MM.1S (cell line): ENCODE data around the gene RETSAT.

Experiments used
- DNase-seq: peaks from one replicate; pipeline ENCODE4 v3.0.0-alpha.2; 2015
- H2AFZ ChIP-seq: fragments of 300-600 bp; sonication (generic); 2 replicates; pipeline ENCODE4 v1.6.0; 2016; ENCODE audit warnings: antibody characterized with exemption, low read length
- H3F3A ChIP-seq: fragments of 300-600 bp; sonication (generic); 2 replicates; pipeline ENCODE4 v1.6.1; 2016; ENCODE audit warnings: mild to moderate bottlenecking, antibody characterized with exemption, low read length, moderate library complexity, mixed read lengths; ENCODE audit not compliant: insufficient read depth
- H3K27ac ChIP-seq: fragments of 300-600 bp; sonication (generic); 2 replicates; pipeline ENCODE4 v1.5.1; 2016; ENCODE audit warnings: mild to moderate bottlenecking, low read length
- H3K27me3 ChIP-seq: fragments of 300-600 bp; sonication (generic); replicated peaks from 2 replicates; pipeline ENCODE4 v1.6.0; 2016; ENCODE audit warnings: low read length; ENCODE audit not compliant: insufficient read depth
- H3K36me3 ChIP-seq: fragments of 300-600 bp; sonication (generic); replicated peaks from 2 replicates; pipeline ENCODE4 v1.6.1; 2016; ENCODE audit warnings: mild to moderate bottlenecking, low read length, mixed read lengths; ENCODE audit not compliant: insufficient read depth
- H3K4me1 ChIP-seq: fragments of 300-600 bp; sonication (generic); 2 replicates; pipeline ENCODE4 v1.6.1; 2016; ENCODE audit warnings: low read length, mixed read lengths
- H3K4me2 ChIP-seq: fragments of 300-600 bp; sonication (generic); 2 replicates; pipeline ENCODE4 v1.6.0; 2016; ENCODE audit warnings: low read depth, low read length
- H3K4me3 ChIP-seq: fragments of 300-600 bp; sonication (generic); 2 replicates; pipeline ENCODE4 v1.5.1; 2016; ENCODE audit warnings: low read length, mixed read lengths
- H3K79me2 ChIP-seq: fragments of 300-600 bp; sonication (generic); 2 replicates; pipeline ENCODE4 v1.6.1; 2016; ENCODE audit warnings: mixed run types, low read length, mixed read lengths
- H3K9ac ChIP-seq: fragments of 300-600 bp; sonication (generic); 2 replicates; pipeline ENCODE4 v1.6.1; 2016; ENCODE audit warnings: low read length, mixed read lengths
- H3K9me2 ChIP-seq: fragments of 300-600 bp; sonication (generic); replicated peaks from 2 replicates; pipeline ENCODE4 v1.6.1; 2016; ENCODE audit warnings: mild to moderate bottlenecking, low read length, mixed read lengths; ENCODE audit not compliant: insufficient read depth
- H3K9me3 ChIP-seq: fragments of 300-600 bp; sonication (generic); replicated peaks from 2 replicates; pipeline ENCODE4 v1.6.1; 2016; ENCODE audit warnings: mild to moderate bottlenecking, low read length, mixed read lengths; ENCODE audit not compliant: insufficient read depth
- H4K20me1 ChIP-seq: fragments of 300-600 bp; sonication (generic); 2 replicates; pipeline ENCODE4 v1.6.1; 2016; ENCODE audit warnings: mild to moderate bottlenecking, low read length, moderate library complexity, mixed read lengths; ENCODE audit not compliant: insufficient read depth
- CTCF ChIP-seq: fragments of 300-600 bp; sonication (generic); IDR thresholded peaks from 2 replicates; pipeline ENCODE4 v1.5.1; 2016; ENCODE audit warnings: antibody characterized with exemption, low read length, mixed read lengths
- EZH2 ChIP-seq: fragments of 300-600 bp; sonication (generic); optimal IDR thresholded peaks from 2 replicates; pipeline ENCODE3; 2017; ENCODE audit warnings: low read depth, mild to moderate bottlenecking, antibody characterized with exemption, low read length, mixed read lengths
- EZH2phosphoT487 ChIP-seq: fragments of 300-600 bp; sonication (generic); IDR thresholded peaks from 2 replicates; pipeline ENCODE4 v1.6.1; 2018; ENCODE audit warnings: antibody characterized with exemption, low read length

RETSAT gene

GRCh38 chr2:85400541-85401463 is 46.5 kb upstream of the RETSAT start:
- Histone ChIP-seq H2AFZ (no peak overlapping the region), H3K4me1 (peaks cover 16% of the 10 kb centered on the region), H3K4me2 (no peak overlapping the region), H3K9me2 (no peaks in the 10 kb centered on the region), H4K20me1 (no peaks in the 10 kb centered on the region), H3F3A (peaks cover 13% of the 10 kb centered on the region; the same call in 1 of the 2 replicates), H3K9ac (no peak overlapping the region), H3K36me3 (no peaks in the 10 kb centered on the region), H3K27ac (no peak overlapping the region), H3K9me3 (no peaks in the 10 kb centered on the region), H3K79me2 (no peaks in the 10 kb centered on the region), H3K4me3 (no peak overlapping the region), H3K27me3 (no peaks in the 10 kb centered on the region)
- no peak for DNase-seq
- no peak for TF ChIP-seq CTCF
- no peak for TF ChIP-seq EZH2
- no peak for TF ChIP-seq EZH2phosphoT487

GRCh38 chr2:85400023-85400422 is 45.7 kb upstream of the RETSAT start:
- Histone ChIP-seq H3K4me1 (peaks cover 16% of the 10 kb centered on the region), H3K9me3 (no peaks in the 10 kb centered on the region), H3K27me3 (no peaks in the 10 kb centered on the region), H3K4me2 (no peak overlapping the region), H3K36me3 (no peaks in the 10 kb centered on the region), H3K4me3 (no peak overlapping the region), H3K79me2 (no peaks in the 10 kb centered on the region), H3K9me2 (no peaks in the 10 kb centered on the region), H3F3A (peaks cover 13% of the 10 kb centered on the region; the same call in 1 of the 2 replicates), H2AFZ (no peak overlapping the region), H4K20me1 (no peaks in the 10 kb centered on the region), H3K27ac (no peak overlapping the region), H3K9ac (no peak overlapping the region)
- TF ChIP-seq CTCF (no peak), EZH2phosphoT487 (no peak), EZH2 (no peak)
- no peak for DNase-seq

DNA sequence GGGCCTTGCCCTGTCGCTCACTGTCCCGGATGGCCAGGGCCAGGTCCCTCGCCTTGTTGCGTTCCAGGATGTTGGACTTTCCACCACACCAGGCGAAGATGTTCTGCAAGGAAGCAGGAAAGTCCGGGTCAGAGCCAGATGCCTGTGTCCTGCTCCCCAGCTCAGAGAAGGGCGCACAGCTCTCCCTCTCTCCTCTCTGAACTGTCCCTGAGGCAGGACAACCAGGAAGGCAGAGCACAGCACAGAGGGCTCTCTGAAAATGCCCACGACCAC is 44.8 kb upstream of the RETSAT start:
- Histone ChIP-seq H3K27ac (no peak overlapping the region), H3K27me3 (no peaks in the 10 kb centered on the region), H3K36me3 (no peaks in the 10 kb centered on the region)

More for the DNA sequence above, 44.8 kb upstream of the RETSAT start:
- Histone ChIP-seq H3K4me1 (peaks cover 16% of the 10 kb centered on the region), H4K20me1 (no peaks in the 10 kb centered on the region), H3K9me3 (no peaks in the 10 kb centered on the region), H2AFZ (no peak overlapping the region), H3K4me2 (no peak overlapping the region), H3K4me3 (no peak overlapping the region), H3K9me2 (no peaks in the 10 kb centered on the region), H3F3A (peaks cover 13% of the 10 kb centered on the region; the same call in 1 of the 2 replicates), H3K79me2 (no peaks in the 10 kb centered on the region), H3K9ac (no peak overlapping the region)
- no peak for DNase-seq
- TF ChIP-seq CTCF = no peak
- TF ChIP-seq EZH2 = no peak
- TF ChIP-seq EZH2phosphoT487 = no peak
